Ishikawa (cell line): ENCODE results near the gene GPR21.

Source experiments
- CEBPB ChIP-seq: IDR thresholded peaks from 2 replicates; pipeline ENCODE4 v1.6.1; 2012
- CREB1 ChIP-seq: IDR thresholded peaks from 2 replicates; pipeline ENCODE4 v1.6.1; 2012; ENCODE audit warnings: low read depth
- EGR1 ChIP-seq: IDR thresholded peaks from 2 replicates; pipeline ENCODE4 v1.6.1; 2012
- EP300 ChIP-seq: IDR thresholded peaks from 2 replicates; pipeline ENCODE4 v1.6.1; 2012; ENCODE audit warnings: borderline replicate concordance
- FOXM1 ChIP-seq: IDR thresholded peaks from 2 replicates; pipeline ENCODE4 v1.6.1; 2012; ENCODE audit warnings: low read depth, borderline replicate concordance
- MAX ChIP-seq: IDR thresholded peaks from 2 replicates; pipeline ENCODE4 v1.6.1; 2012
- NFIC ChIP-seq: IDR thresholded peaks from 2 replicates; pipeline ENCODE4 v1.6.1; 2012
- RAD21 ChIP-seq: IDR thresholded peaks from 2 replicates; pipeline ENCODE4 v1.6.1; 2012; ENCODE audit warnings: low read depth
- TAF1 ChIP-seq: IDR thresholded peaks from 2 replicates; pipeline ENCODE4 v1.6.1; 2012; ENCODE audit warnings: low read depth, mild to moderate bottlenecking
- TCF12 ChIP-seq: IDR thresholded peaks from 2 replicates; pipeline ENCODE4 v1.6.1; 2012; ENCODE audit warnings: low read depth
- TEAD4 ChIP-seq: IDR thresholded peaks from 2 replicates; pipeline ENCODE4 v1.6.1; 2012
- USF1 ChIP-seq: IDR thresholded peaks from 2 replicates; pipeline ENCODE4 v1.6.1; 2012
- YY1 ChIP-seq: IDR thresholded peaks from 2 replicates; pipeline ENCODE4 v1.6.1; 2012; ENCODE audit warnings: low read depth
- ZBTB7A ChIP-seq: IDR thresholded peaks from 2 replicates; pipeline ENCODE4 v1.6.1; 2012; ENCODE audit warnings: low read depth
- TF ChIP-seq, protein P1 (sequence below): IDR thresholded peaks from 2 replicates; pipeline ENCODE4 v1.6.1; 2012; ENCODE audit warnings: low read depth, mild to moderate bottlenecking

The GPR21 gene

GRCh38 chr9:123063177-123063598 is 29.7 kb downstream of the GPR21 start:
- TF ChIP-seq TAF1 = no peak
- no peak for TF ChIP-seq USF1
- no peak for TF ChIP-seq FOXM1
- no peak for TF ChIP-seq YY1
- TF ChIP-seq CEBPB = no peak
- no peak for TF ChIP-seq ZBTB7A
- no peak for TF ChIP-seq NFIC
- no peak for TF ChIP-seq EP300
- no peak for TF ChIP-seq MAX

- TF ChIP-seq RAD21 (no peak), CEBPB (no peak), TEAD4 (no peak), EP300 (no peak), YY1 (no peak), MAX (no peak), FOXM1 (no peak)
Measured at GRCh38 chr9:123063896-123064295, 30.4 kb downstream of the GPR21 start.

GRCh38 chr9:123064716-123065115 is 31.2 kb downstream of the GPR21 start:
- no peak for TF ChIP-seq YY1
- TF ChIP-seq, protein P1, sequence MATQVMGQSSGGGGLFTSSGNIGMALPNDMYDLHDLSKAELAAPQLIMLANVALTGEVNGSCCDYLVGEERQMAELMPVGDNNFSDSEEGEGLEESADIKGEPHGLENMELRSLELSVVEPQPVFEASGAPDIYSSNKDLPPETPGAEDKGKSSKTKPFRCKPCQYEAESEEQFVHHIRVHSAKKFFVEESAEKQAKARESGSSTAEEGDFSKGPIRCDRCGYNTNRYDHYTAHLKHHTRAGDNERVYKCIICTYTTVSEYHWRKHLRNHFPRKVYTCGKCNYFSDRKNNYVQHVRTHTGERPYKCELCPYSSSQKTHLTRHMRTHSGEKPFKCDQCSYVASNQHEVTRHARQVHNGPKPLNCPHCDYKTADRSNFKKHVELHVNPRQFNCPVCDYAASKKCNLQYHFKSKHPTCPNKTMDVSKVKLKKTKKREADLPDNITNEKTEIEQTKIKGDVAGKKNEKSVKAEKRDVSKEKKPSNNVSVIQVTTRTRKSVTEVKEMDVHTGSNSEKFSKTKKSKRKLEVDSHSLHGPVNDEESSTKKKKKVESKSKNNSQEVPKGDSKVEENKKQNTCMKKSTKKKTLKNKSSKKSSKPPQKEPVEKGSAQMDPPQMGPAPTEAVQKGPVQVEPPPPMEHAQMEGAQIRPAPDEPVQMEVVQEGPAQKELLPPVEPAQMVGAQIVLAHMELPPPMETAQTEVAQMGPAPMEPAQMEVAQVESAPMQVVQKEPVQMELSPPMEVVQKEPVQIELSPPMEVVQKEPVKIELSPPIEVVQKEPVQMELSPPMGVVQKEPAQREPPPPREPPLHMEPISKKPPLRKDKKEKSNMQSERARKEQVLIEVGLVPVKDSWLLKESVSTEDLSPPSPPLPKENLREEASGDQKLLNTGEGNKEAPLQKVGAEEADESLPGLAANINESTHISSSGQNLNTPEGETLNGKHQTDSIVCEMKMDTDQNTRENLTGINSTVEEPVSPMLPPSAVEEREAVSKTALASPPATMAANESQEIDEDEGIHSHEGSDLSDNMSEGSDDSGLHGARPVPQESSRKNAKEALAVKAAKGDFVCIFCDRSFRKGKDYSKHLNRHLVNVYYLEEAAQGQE = no peak
- no peak for TF ChIP-seq TAF1
- TF ChIP-seq USF1 = no peak
- no peak for TF ChIP-seq TEAD4

DNA sequence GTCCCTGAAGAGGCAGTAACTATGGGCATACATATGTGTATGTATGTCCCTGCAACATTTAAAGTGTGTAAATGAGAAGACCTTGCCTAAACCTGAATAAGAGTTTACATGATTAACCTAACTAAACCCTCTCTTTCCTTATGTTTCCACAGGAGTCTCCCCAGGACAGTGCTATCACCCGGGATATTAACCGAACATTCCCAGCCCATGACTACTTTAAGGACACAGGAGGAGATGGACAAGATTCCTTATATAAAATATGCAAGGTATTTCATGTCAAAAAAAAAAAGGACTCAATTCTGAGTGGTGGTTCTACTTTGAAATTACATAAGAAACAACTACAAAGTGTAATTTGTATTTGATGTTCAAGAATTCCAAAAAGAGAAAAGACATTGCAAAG is 31.7 kb downstream of the GPR21 start:
- TF ChIP-seq ZBTB7A (no peak), RAD21 (no peak), USF1 (no peak), TAF1 (no peak), CEBPB (no peak), EP300 (no peak)

DNA sequence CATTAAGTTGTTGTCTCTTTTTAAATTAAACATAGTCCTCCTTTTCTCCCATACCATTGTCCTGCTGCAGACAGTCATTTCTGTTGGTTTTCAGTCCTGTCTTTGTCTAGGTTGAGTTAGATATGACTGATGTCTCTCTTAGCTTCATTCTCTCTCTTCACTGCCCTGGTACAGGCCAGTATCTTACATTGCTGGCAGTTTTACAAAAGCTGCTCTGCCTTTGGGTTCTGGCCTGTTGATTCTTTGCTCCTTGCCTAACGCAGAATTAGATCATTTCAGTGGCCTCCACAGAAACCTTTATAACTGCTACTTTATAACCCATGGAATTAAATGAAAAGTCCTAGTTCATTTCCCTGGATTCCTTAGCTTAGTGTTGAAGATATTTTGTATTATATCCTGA is 33.7 kb downstream of the GPR21 start:
- no peak for TF ChIP-seq EGR1
- TF ChIP-seq, protein P1 = no peak
- no peak for TF ChIP-seq NFIC
- no peak for TF ChIP-seq MAX
- TF ChIP-seq USF1 = no peak
- no peak for TF ChIP-seq TAF1
- no peak for TF ChIP-seq TEAD4
- no peak for TF ChIP-seq ZBTB7A
- no peak for TF ChIP-seq YY1
- TF ChIP-seq FOXM1 = no peak
- no peak for TF ChIP-seq TCF12
- TF ChIP-seq EP300 = no peak
- no peak for TF ChIP-seq CREB1
- no peak for TF ChIP-seq CEBPB
- no peak for TF ChIP-seq RAD21

- TF ChIP-seq RAD21 = no peak
- TF ChIP-seq, protein P1 = no peak
Measured at GRCh38 chr9:123069010-123069481, 35.6 kb downstream of the GPR21 start.
